Retina (tissue), 1 donor: ENCODE data around the gene EGR1.

Experiments
- DNase-seq: peaks from one replicate; pipeline ENCODE4 v3.0.0-alpha.2; 2016

EGR1 gene

DNA sequence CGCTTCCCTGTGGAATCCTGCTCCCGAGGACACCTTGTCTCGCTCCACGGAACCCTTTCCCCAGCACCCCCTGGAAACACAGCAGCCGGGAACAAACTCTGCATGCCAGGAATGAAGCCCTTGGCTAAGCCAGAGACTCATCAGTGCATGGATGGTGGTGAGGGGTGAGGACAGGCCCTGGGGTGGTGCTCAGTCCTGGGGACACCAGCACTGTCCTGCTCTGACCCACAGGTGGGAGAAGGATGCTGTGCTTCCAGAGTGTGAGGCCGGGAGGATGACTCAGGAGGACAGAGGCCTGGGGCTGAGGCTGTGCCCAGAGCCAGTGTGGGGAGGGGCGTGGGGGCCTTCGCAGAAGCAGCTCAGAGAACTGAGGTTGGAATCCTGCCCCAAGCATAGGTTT is 11.2 kb upstream of the EGR1 start:
- no peak for DNase-seq

DNA sequence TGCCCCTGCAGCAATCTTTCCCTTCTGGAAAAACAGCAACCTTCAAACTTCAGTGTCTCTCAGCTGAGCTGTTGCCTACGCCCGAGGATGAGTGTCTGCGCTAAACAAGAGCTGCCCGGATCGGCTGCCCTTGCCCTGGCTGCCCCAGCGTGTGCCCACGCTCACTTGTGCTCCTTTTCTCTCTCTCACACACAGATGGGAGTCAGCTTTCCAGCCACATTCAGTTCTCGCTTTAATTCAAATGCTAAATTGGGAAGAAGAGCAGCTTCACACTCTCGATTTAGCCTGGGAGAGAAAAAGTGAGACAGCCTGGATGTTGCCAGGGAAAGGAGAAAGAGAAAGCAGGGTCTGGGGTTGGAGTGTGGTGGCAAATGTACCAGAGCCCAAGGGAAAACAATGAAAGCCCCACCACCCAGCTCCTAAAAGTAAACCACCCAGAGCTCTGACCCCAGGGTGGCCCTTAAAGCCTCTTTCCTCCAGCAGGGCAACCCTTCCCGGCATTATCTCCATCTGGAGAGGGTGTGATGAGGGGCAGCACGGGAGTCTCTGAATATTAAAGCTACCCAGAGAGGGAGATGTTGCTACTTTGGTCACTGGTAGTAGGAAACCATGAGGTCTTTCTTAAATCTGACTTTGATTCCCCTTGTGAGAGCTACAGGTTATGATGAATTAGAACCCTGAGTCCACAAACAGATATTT is 9.9 kb upstream of the EGR1 start:
- no peak for DNase-seq

DNA sequence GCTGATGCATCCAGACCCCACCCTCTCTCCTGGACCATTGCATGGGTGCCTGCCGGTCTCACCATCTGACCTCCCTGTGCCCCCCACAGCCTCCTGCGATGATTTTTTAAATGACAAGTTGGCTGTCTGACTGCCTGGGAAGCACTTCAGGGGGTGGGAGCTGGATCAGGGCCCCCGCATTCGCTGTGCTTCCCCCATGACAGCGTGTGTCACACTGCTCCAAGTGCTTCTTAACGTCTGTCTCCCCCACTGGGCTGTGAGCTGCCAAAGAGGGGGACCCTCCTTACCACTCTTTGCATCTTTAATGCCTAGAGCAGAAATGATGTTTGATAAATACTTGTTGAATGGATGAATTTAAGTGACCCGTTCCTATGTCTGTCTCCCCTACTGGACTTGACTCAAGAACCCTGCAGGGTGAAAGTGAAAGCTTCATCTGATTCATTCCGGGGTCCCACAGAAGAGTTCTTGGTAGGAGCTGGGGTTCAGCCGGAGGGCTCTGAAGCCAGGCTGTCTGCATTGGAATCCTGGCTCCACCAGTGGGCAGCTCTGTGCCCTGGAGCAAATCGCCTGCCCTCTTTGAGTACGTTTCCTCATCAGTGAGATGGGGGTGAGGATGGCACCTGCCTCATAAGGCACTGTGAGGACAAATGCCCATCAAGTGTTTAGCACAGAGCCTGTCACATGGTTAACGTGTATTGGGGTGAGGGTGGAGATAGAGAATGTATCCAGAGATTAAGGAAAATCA is 7.6 kb upstream of the EGR1 start:
- DNase-seq, result no peak

DNA sequence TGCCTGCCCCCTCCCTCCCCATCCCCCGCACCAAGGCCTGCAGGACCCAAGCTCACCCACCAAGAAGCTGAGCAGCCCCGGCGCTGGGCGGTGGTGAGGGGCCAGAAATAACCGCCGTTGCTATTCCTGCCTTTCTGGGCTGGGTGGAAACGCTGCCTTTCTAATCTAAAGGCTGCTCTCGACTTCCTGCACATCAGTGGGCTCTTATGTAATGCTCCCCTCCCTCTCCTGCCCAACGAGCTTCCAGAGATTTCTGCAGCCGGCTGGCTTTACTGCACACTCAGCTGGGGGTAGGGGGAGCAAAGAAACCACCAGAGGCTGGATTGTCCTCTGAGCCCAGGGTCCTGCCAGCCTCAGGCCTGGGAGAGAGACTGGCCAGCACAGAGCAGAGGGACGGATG is 6.9 kb upstream of the EGR1 start:
- no peak for DNase-seq

DNA sequence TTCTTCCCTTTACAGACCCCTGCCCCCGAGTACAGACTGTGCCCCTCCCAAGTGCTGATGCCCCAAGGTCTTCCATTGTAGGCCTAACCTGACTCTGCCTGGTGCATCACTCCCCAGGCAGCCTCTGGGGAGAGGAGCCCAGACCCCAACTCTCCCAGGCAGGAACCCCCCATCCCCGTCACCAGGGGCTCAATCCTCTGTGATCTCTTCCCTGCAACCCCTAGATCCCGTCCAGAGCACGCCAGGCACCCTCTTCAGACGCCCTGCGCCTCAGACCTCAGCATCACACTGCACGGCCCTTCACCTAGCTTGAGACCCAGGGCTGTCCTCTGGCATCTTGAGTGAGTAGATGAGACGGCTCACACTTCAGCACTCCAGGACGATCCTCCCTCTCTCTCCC is 6.4 kb upstream of the EGR1 start:
- DNase-seq, result no peak

DNA sequence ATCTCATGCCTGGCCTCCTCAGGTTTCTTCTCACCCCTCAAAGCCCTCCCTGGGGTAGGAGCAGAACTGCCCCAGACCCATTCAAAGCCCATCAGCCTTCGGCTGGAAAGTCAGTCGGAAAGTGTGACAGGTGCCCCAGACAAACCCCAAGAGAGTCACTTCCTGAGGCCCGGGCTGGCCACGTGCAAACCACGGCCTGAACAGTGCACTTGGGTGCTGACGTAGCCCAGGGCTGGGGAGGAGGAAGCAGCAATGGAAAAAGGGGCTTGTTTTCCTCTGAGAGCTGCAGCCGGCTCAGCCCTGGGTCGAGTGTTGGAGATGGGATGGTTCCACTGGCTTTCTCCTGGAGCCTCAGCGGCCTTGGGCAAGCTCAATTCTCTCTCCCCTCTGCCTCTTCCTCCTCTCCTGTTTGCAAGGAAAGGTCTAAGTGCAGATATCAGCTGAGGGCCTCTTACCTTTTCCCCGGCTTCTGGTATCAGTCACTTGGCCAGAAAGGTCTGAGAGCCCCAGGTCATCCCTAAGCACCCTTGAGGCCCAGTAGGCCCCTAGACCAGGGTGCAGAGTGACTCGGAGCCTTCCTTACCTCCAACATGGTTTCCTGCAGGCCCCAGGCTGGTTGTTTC is 5.9 kb upstream of the EGR1 start:
- DNase-seq, result no peak

DNA sequence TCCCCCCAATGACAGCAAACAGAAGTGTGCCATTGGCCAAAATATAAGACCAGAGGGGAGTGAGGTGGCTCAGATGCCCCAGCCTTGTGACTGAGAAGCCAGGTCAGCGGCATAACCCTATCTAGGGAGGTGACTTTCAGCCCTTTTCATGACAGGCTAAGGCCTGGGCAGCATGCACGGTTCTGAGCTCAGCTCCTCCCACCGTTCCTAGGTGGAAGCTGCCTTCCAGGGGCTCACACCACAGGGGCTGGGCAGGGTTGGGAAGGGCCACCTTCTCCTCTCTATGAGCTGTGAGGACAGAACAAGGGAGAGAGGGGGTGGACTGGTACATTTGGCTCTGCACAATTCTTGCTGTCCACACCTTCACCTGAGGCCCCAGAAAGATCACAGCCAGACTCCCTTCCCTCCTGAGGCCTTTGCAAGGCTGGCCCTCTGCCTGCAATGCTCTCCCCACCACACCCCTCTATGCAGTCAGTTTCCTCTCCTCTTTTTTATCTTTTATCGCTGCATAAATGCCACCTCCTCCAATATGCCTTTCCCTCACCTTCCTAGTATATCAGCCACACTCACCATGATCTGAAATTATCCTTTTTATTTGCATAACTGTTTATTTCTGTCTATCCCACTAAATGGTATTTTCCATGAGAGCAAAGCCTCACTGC is 5.1 kb upstream of the EGR1 start:
- DNase-seq, result no peak

DNA sequence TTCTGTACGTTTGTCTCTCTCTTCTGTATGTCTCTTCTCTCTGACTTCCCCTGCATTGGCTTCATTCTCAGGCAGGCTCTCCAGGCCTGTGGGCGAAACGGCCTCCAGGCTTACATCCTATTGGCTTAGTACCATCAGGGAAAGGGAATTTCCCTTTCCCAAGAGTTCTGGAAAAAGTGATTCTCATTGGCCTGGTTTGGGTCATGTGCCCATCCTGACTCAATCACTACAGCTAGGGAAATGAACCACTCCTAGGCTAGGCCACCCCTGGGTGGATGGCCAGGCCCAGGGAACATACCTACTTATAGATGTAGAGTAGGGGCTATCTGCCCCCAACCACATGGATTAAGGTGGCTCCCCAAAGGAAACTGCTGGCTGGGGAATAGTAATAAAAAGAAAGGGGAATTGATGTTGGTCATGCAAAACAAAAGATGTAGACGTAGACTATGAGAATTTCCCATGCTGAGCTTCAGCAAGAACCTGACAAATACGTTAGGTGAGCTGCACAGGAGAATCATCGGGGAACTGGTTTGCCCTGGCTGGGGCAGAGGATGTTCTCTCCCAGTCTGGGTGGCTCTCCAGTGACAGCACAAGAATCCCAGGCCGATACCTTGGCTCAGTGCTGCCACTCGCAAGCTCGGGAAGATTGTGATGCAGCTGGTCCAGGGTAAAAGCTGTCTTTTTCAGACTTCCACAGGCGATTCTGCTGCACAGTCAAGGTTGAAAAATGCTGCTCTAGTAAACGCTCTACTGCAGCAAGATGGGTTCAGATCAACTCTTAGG is 3.7 kb upstream of the EGR1 start:
- no peak for DNase-seq

DNA sequence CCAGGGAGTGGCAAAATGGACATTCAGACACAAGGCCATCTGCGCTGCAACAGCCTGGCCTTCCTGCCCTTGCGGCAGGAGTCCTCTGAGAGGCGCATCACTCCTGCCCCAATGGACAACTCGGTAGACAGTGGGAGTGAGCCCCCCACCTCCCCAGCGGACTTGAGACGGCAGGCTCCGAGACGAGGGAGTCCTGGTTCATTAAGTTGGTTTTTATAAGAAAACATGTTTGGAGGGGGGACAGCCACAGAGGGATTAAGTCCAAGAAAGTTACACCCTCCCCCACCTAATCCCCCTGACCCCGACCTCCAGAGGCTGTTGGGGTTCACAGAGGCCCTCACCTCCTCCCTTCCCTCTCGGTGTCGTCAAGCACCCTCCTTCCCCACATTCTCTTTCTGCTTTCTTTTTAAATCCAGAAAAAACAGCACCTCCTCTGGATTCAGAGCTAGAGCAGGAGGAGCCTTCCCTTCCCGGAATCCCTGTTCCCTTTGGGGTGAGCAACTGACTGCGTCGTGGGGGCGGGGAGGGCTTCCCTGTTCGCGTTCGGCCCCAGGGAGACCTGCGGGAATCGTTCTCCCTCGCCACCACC is 1.8 kb upstream of the EGR1 start:
- DNase-seq, result no peak

DNA sequence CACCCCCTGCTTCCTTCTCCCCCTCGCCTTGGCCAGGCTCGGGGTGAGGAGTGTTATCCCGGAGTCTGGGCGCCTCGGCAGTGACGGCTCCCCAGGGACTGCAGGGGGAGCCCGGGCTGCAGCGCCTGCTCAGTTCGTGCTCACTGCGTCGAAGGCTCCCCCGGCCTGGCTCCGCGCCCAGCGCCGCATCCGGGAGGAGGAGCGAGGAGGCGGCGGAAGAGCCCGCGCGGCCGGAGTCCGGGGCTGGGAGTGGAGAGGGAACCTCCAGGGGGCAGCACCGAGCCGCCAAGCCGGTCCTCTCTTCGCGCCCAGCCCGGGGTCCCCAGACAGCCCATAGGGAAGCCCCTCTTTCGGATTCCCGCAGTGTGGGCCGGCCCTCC is 1.3 kb upstream of the EGR1 start:
- DNase-seq, result peak; percentile 99

DNA sequence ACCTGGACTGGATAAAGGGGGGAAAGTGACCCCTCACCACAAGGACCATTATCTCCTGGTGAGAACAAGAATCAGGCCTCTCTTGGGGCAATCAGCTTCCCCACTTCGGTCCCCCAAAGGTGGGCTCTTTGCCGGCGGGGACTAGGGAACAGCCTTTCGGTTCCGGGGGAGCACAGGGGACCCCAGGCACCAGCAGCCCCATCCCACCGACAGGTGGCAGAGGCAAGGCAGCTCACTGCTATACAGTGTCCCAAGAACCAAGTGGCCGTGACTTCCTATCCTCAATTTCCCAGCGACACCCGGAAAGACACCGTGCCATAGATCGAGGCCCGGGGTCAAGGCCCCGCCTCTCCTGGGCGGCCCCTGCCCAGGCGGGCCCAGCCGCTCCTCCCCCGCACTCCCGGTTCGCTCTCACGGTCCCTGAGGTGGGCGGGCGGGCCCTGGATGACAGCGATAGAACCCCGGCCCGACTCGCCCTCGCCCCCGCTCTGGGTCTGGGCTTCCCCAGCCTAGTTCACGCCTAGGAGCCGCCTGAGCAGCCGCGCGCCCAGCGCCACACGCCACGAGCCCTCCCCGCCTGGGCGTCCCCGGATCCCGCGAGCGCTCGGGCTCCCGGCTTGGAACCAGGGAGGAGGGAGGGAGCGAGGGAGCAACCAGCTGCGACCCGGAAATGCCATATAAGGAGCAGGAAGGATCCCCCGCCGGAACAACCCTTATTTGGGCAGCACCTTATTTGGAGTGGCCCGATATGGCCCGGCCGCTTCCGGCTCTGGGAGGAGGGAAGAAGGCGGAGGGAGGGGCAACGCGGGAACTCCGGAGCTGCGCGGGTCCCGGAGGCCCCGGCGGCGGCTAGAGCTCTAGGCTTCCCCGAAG is 655 bp upstream of the EGR1 start:
- DNase-seq, result peak; percentile 100

DNA sequence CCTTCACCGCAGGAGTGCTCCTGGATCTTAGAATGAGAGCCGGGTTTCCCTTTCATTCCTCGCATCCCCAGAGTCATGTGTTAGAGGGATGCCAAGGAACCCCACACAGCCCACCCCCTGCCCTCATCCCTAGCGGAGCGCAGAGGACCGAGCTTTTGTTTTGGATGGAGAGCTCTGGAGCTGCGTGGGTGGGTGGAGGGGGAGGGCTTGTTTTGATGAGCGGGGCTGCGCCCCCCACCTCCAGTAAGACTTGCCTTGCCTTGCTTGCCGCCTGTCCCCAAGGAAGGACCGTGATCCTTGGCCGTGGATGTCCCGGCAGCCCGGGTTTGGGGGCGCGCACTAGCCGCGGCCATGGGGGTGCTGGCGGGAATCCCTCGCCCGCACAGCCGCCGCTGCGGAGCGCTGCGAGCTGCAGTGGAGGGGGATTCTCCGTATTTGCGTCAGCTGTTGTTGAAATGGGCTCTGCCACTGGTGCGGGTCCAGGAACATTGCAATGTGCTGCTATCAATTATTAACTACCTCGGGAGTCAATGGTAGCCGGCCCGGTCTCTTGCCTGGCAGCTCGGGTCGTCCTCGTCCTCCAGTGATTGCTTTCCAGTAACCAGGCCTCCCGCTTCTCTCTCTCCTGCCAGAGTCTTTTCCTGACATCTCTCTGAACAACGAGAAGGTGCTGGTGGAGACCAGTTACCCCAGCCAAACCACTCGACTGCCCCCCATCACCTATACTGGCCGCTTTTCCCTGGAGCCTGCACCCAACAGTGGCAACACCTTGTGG is 1.0 kb downstream of the EGR1 start:
- DNase-seq, result peak; percentile 65

DNA sequence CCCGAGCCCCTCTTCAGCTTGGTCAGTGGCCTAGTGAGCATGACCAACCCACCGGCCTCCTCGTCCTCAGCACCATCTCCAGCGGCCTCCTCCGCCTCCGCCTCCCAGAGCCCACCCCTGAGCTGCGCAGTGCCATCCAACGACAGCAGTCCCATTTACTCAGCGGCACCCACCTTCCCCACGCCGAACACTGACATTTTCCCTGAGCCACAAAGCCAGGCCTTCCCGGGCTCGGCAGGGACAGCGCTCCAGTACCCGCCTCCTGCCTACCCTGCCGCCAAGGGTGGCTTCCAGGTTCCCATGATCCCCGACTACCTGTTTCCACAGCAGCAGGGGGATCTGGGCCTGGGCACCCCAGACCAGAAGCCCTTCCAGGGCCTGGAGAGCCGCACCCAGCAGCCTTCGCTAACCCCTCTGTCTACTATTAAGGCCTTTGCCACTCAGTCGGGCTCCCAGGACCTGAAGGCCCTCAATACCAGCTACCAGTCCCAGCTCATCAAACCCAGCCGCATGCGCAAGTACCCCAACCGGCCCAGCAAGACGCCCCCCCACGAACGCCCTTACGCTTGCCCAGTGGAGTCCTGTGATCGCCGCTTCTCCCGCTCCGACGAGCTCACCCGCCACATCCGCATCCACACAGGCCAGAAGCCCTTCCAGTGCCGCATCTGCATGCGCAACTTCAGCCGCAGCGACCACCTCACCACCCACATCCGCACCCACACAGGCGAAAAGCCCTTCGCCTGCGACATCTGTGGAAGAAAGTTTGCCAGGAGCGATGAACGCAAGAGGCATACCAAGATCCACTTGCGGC is 1.8 kb downstream of the EGR1 start:
- DNase-seq, result no peak

DNA sequence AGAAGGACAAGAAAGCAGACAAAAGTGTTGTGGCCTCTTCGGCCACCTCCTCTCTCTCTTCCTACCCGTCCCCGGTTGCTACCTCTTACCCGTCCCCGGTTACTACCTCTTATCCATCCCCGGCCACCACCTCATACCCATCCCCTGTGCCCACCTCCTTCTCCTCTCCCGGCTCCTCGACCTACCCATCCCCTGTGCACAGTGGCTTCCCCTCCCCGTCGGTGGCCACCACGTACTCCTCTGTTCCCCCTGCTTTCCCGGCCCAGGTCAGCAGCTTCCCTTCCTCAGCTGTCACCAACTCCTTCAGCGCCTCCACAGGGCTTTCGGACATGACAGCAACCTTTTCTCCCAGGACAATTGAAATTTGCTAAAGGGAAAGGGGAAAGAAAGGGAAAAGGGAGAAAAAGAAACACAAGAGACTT is 2.4 kb downstream of the EGR1 start:
- no peak for DNase-seq

DNA sequence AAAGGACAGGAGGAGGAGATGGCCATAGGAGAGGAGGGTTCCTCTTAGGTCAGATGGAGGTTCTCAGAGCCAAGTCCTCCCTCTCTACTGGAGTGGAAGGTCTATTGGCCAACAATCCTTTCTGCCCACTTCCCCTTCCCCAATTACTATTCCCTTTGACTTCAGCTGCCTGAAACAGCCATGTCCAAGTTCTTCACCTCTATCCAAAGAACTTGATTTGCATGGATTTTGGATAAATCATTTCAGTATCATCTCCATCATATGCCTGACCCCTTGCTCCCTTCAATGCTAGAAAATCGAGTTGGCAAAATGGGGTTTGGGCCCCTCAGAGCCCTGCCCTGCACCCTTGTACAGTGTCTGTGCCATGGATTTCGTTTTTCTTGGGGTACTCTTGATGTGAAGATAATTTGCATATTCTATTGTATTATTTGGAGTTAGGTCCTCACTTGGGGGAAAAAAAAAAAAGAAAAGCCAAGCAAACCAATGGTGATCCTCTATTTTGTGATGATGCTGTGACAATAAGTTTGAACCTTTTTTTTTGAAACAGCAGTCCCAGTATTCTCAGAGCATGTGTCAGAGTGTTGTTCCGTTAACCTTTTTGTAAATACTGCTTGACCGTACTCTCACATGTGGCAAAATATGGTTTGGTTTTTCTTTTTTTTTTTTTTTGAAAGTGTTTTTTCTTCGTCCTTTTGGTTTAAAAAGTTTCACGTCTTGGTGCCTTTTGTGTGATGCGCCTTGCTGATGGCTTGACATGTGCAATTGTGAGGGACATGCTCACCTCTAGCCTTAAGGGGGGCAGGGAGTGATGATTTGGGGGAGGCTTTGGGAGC is 3.1 kb downstream of the EGR1 start:
- DNase-seq, result no peak

DNA sequence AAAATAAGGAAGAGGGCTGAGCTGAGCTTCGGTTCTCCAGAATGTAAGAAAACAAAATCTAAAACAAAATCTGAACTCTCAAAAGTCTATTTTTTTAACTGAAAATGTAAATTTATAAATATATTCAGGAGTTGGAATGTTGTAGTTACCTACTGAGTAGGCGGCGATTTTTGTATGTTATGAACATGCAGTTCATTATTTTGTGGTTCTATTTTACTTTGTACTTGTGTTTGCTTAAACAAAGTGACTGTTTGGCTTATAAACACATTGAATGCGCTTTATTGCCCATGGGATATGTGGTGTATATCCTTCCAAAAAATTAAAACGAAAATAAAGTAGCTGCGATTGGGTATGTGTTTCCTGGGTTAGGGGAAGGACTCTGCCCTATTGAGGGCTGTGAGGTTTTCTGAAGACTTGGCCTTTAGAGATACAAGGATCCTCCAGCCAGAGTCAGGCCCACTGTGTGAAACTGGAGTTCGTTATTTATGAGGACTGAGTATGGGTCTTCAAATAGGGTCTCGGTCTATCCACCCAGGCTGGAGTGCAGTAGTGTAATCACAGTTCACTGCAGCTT is 3.8 kb downstream of the EGR1 start:
- no peak for DNase-seq

DNA sequence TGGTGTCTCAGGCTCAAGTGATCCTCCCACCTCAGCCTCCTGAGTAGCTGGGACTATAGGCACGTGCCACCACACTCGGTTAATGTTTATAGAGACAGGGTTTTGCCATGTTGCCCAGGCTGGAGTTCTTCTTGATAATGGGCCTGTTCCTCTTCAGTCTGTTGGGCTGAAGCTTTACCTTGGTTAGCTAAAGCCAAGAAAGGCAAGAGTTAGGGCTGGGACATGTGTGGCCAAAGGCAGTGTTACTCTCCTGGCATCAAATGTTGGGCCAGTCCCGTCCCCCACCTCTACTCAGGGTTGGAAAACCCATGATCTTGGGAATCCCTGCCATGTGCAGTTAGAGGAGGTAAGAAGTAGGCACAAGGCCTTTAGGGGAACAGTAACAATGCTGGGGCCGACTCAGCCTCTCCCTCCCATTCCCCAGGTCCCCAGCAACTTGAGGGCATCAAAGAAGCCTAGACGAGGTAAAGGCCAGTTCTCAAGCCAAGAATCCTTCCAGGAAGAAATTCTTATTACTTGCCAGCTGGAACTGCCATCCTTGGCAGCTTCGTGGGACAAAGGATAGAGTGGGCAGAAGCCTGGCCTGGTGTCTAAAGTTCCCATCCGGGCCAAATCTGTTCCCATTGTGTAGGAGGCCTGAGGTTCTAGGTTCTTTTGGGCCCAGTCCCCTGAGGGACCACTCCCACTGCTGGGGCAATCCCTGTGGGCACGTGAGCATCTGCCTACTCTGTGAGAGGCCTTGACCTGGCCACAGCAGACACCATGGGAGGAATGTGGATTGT is 4.5 kb downstream of the EGR1 start:
- no peak for DNase-seq
